Panc1 (cell line): ENCODE data around the gene DYRK2. TPM values are rescaled to one million over a fixed set of nuclear protein-coding genes. Genes with fewer than 3 reads are reported as not detected.
A peak's percentile ranks its signal among the peaks of the same experiment; 100 is the strongest.

Source experiments
- ATAC-seq: fragments of 200-7000 bp; cut with Tn5 transposase; 2 replicates; pipeline ENCODE4 v1.9.1; 2020; ENCODE audit warnings: mild to moderate bottlenecking, moderate library complexity
- BruUV-seq: library from RNA; stranded (reverse); fragments of 400-500 nt; replicated peaks from 2 replicates; lab custom pipeline; 2021; lab: Mats Ljungman, UMichigan
- CTCF ChIA-PET: fragments of 300-600 bp; sonication (Branson Sonifier 250); formaldehyde crosslinking; loops from one replicate; lab custom pipeline; 2022; ENCODE audit warnings: antibody characterized with exemption; lab: Charles Lee
- POLR2A ChIA-PET: fragments of 300-600 bp; sonication (Branson Sonifier 250); formaldehyde crosslinking; loops from one replicate; lab custom pipeline; 2022; ENCODE audit warnings: antibody characterized with exemption; lab: Charles Lee
- DNase-seq: peaks from one replicate; pipeline ENCODE4 v3.0.0-alpha.2; 2010; ENCODE audit warnings: low read depth, low spot score
- H3K27ac ChIP-seq: 2 replicates; pipeline ENCODE4 v1.5.1; 2011; ENCODE audit warnings: mild to moderate bottlenecking, low read length, inconsistent platforms
- H3K27me3 ChIP-seq: fragments of 200-500 bp; sonication (Bioruptor generic); 2 replicates; pipeline ENCODE4 v1.6.0; 2014; ENCODE audit warnings: low read length, inconsistent platforms; ENCODE audit not compliant: control insufficient read depth, insufficient read depth
- H3K36me3 ChIP-seq: fragments of 200-500 bp; sonication (Bioruptor generic); 2 replicates; pipeline ENCODE4 v1.5.1; 2014; ENCODE audit warnings: inconsistent platforms, mild to moderate bottlenecking, low read length, moderate library complexity; ENCODE audit not compliant: control insufficient read depth, insufficient read depth
- H3K4me1 ChIP-seq: 2 replicates; pipeline ENCODE4 v1.5.1; 2011; ENCODE audit warnings: inconsistent platforms, mild to moderate bottlenecking, low read length, moderate library complexity; ENCODE audit not compliant: control insufficient read depth, insufficient read depth
- H3K4me3 ChIP-seq, 2 experiments: 2 replicates each; pipeline ENCODE4 v1.5.1; 2011 to 2012; ENCODE audit warnings: low read depth in 2 of 2, low read length in 2 of 2, mild to moderate bottlenecking in 2 of 2, inconsistent platforms in 1 of 2, moderate library complexity in 1 of 2
- H3K9me3 ChIP-seq: fragments of 200-500 bp; sonication (Bioruptor generic); 2 replicates; pipeline ENCODE4 v1.5.1; 2014; ENCODE audit warnings: low read depth, mild to moderate bottlenecking, inconsistent platforms, low read length, moderate library complexity; ENCODE audit not compliant: control insufficient read depth, insufficient read depth
- CTCF ChIP-seq: fragments of 450-650 bp; IDR thresholded peaks from 2 replicates; pipeline ENCODE4 v1.5.1; 2017; ENCODE audit warnings: mild to moderate bottlenecking
- POLR2AphosphoS5 ChIP-seq: IDR thresholded peaks from 2 replicates; pipeline ENCODE4 v1.6.1; 2012; ENCODE audit warnings: mild to moderate bottlenecking, low read depth, low read length, moderate library complexity
- SIN3A ChIP-seq: IDR thresholded peaks from 2 replicates; pipeline ENCODE4 v1.6.1; 2012; ENCODE audit warnings: low read depth, mild to moderate bottlenecking, low read length, moderate library complexity, borderline replicate concordance; ENCODE audit not compliant: insufficient read depth
- TCF7L2 ChIP-seq: IDR thresholded peaks from 2 replicates; pipeline ENCODE4 v1.6.1; 2011; ENCODE audit warnings: mild to moderate bottlenecking, low read depth, low read length, inconsistent platforms
- in situ Hi-C: cut with HindIII; loops from 2 replicates; pipeline ENCODE4 v1.10.0; 2016; ENCODE audit warnings: low sequenced_read_pairs, low pct_unique_long_range_greater_than_20kb
- intact Hi-C: fragments of 100-400 bp; cut with micrococcal nuclease; formaldehyde crosslinking; loops from one replicate; pipeline ENCODE4 v1.10.0; 2022; ENCODE audit not compliant: unreplicated experiment
- total RNA-seq: library from RNA; stranded (reverse); gene quantifications from one replicate; pipeline ENCODE4 v1.2.1, GENCODE V29; 2021; ENCODE audit not compliant: unreplicated experiment
- TF ChIP-seq, protein P1 (sequence below), 2 experiments: IDR thresholded peaks; 2 replicates each; pipeline ENCODE4 v1.6.1; 2011 to 2012; ENCODE audit warnings: low read depth in 2 of 2, control low read depth in 1 of 2, low read length in 1 of 2, mild to moderate bottlenecking in 1 of 2, moderate library complexity in 1 of 2; ENCODE audit not compliant: insufficient read depth in 1 of 2

Gene DYRK2
- total RNA-seq, 1 experiment from 2014 or later, result 9.9 TPM

DNA sequence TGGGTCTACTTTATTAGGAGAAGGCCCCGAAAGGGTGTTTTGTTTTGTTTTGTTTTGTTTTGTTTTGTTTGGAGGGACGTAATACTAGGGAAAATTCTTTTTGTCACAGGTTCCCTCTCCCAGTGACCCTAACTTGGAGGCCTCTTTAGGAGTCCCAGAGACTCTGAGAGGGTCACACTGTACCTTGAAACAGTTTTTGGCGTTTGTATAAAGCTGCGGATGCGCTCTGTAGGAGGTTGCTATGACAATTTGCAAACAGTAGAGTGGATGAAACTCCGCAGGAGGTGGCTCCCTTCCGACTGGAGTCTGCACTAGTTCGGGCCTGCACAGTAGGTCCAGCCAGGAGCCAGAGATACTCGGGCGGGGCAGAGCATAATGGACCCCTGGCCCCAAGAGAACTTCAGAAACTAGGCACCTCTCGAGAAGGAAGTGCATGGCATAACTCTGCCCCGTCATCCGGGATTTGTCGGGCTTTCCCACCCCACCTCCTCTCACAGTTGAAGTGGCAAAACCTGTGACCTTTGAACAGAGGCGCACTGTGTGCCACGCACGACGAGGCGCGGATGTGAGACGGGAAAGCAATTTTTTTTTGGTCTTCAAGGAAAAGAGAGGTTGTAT, 1.3 kb upstream of the DYRK2 start:
- intact Hi-C loops (no loop called here), in situ Hi-C loops (no loop called here)
- TF ChIP-seq, protein P1, sequence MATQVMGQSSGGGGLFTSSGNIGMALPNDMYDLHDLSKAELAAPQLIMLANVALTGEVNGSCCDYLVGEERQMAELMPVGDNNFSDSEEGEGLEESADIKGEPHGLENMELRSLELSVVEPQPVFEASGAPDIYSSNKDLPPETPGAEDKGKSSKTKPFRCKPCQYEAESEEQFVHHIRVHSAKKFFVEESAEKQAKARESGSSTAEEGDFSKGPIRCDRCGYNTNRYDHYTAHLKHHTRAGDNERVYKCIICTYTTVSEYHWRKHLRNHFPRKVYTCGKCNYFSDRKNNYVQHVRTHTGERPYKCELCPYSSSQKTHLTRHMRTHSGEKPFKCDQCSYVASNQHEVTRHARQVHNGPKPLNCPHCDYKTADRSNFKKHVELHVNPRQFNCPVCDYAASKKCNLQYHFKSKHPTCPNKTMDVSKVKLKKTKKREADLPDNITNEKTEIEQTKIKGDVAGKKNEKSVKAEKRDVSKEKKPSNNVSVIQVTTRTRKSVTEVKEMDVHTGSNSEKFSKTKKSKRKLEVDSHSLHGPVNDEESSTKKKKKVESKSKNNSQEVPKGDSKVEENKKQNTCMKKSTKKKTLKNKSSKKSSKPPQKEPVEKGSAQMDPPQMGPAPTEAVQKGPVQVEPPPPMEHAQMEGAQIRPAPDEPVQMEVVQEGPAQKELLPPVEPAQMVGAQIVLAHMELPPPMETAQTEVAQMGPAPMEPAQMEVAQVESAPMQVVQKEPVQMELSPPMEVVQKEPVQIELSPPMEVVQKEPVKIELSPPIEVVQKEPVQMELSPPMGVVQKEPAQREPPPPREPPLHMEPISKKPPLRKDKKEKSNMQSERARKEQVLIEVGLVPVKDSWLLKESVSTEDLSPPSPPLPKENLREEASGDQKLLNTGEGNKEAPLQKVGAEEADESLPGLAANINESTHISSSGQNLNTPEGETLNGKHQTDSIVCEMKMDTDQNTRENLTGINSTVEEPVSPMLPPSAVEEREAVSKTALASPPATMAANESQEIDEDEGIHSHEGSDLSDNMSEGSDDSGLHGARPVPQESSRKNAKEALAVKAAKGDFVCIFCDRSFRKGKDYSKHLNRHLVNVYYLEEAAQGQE (IDR thresholded peaks at IDR 0.05; ENCODE audit: insufficient read depth in 1 of 2, low read depth in 2 of 2, low read length in 1 of 2), result no peak
- no peak for TF ChIP-seq SIN3A
- H3K27me3 ChIP-seq, result no peaks in the 10 kb centered on the region
- ChIA-PET CTCF (no interaction called here), POLR2A (no interaction called here)
- H3K36me3 ChIP-seq, result no peaks in the 10 kb centered on the region
- no TSS peak for BruUV-seq
- no peak overlapping the region for H3K27ac ChIP-seq
- DNase-seq, result no peak
- ATAC-seq, result peak; percentile 15; the same call in 1 of the 2 replicates
- peaks cover 23% of the 10 kb centered on the region for H3K4me1 ChIP-seq
- H3K4me3 ChIP-seq, result peak overlapping the region; percentile 84 to 85
- no peaks in the 10 kb centered on the region for H3K9me3 ChIP-seq

DNA sequence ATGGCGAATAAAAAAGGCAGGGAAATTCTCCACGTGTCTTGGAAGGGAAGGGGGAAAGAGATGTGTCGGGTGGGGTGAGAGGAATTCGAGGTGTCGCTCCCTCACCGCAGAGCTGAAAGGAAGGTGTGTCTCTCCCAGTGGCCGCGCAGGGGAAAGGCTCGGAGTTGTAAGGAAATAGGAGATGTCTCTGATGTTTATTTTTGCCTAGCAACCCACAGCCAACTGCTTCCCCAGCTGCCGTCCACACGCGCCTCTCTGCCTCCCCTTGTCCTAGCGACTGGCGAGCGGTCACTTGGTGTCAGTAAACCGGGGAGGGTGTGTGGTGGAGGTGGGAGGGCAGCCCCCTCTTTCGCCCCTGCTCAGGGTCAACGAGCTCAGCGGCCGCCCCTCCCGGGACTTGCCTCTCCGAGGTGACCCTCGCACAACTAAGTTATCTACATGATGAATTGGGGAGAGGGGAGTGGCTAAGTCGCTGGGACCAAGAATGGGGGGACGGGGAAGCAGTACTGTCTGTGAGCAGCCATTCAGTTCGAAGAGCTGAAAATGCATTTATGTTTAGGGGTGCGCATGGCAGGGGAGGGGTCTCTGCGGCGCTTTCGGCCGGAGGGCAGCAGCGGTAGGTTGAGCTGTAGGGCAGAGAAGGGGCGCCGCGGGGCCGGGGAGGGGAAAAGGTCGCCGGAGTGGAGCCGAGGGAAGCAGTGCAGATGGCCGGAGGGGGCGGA, 585 bp upstream of the DYRK2 start:
- H3K4me1 ChIP-seq, result peaks cover 23% of the 10 kb centered on the region
- in situ Hi-C loops, result no loop called here
- BruUV-seq, result no TSS peak

More for the DNA sequence above, 585 bp upstream of the DYRK2 start:
- ATAC-seq (peak; percentile 72), DNase-seq (no peak)
- CTCF ChIA-PET, result interaction anchor here (1.0 kb wide), 1 partner anchor 295 kb away, joined by 3 read pairs; no protein-coding TSS in a partner anchor
- TF ChIP-seq, protein P1 (IDR thresholded peaks at IDR 0.05; ENCODE audit: insufficient read depth in 1 of 2, low read depth in 2 of 2, low read length in 1 of 2), result no peak
- TF ChIP-seq TCF7L2 (no peak), POLR2AphosphoS5 (no peak), CTCF (peak; percentile 18; the same call in 1 of the 2 replicates), SIN3A (0 out of 2 replicates have a peak, but pooled peaks have one; percentile 29)
- POLR2A ChIA-PET, result no interaction called here
- intact Hi-C loops, result no loop called here
- Histone ChIP-seq H3K27me3 (no peaks in the 10 kb centered on the region), H3K4me3 (peak overlapping the region; percentile 84 to 85), H3K27ac (peak overlapping the region; percentile 75; the same call in 1 of the 2 replicates), H3K9me3 (no peaks in the 10 kb centered on the region), H3K36me3 (no peaks in the 10 kb centered on the region)
